ENCODE measurements around the gene MCTP1.

The MCTP1 gene

DNA sequence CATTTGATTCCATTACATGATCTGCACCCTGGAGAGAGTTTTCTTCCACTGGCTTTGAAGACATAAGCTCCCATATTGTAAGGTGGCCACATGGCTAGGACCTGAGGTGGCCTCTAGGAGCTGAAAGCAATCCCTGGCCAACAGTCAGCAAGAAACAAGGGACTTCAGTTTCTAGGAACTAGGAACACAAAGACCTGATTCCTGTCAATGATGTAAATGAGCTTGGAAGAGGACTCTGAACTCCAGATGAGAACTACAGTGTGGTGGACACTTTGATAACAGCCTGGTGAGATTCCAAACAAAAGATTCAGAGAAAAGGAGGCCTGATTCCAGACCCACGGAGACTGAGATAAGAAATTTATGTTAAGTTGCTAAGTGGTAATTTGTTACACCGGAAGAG is 129.0 kb downstream of the MCTP1 start:
- no peak for TF ChIP-seq BHLHE40 (IDR thresholded peaks at IDR 0.05; ENCODE audit: borderline replicate concordance)
- TF ChIP-seq FOXK2 (IDR thresholded peaks at IDR 0.05): no peak
- TF ChIP-seq FOXA1 (IDR thresholded peaks at IDR 0.05): no peak
- no peak for TF ChIP-seq ARNT (IDR thresholded peaks at IDR 0.05)
- no peak for TF ChIP-seq TARDBP (IDR thresholded peaks at IDR 0.05)
- no peak for TF ChIP-seq ELF4 (IDR thresholded peaks at IDR 0.05)
- TF ChIP-seq ZNF384 (IDR thresholded peaks at IDR 0.05): no peak
- TF ChIP-seq SUZ12 (IDR thresholded peaks at IDR 0.05): no peak
- TF ChIP-seq FOXM1 (IDR thresholded peaks at IDR 0.05; ENCODE audit: borderline replicate concordance): no peak
- no peak for TF ChIP-seq LEF1 (IDR thresholded peaks at IDR 0.05; ENCODE audit: borderline replicate concordance)
- no peak for TF ChIP-seq CTBP1 (IDR thresholded peaks at IDR 0.05; ENCODE audit: borderline replicate concordance)
- no peak for TF ChIP-seq NFRKB (IDR thresholded peaks at IDR 0.05)
- no peak for TF ChIP-seq SP1 (IDR thresholded peaks at IDR 0.05)
- no peak for TF ChIP-seq HDGF (IDR thresholded peaks at IDR 0.05; ENCODE audit: borderline replicate concordance)
- ChIA-PET CTCF (no interaction called here), POLR2A (no interaction called here)
- DNase-seq (ENCODE audit: extremely low spot score): no peak

DNA sequence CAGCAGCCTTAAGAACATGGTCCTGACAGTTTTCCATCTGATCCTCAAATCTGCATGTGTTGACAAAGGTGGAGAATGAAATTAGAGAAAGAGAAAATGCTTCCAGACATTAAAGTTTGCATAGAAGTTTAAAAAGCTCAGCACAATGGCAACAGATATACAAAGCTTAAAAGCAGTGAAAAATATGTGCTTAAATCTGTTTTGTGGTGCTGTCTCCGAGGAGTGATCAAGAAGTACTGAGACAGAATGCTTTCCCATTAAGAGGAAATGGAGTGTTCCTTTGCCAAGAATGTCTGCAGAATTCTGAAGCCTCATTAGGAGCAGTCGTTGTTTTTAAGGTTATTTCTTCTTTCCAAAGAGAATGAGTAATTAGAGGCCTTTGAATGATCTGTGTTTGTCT is 131.4 kb downstream of the MCTP1 start:
- no peak for TF ChIP-seq SP1 (IDR thresholded peaks at IDR 0.05)
- no peak for TF ChIP-seq ARNT (IDR thresholded peaks at IDR 0.05)
- no peak for TF ChIP-seq BHLHE40 (IDR thresholded peaks at IDR 0.05; ENCODE audit: borderline replicate concordance)
- no peak for TF ChIP-seq LEF1 (IDR thresholded peaks at IDR 0.05; ENCODE audit: borderline replicate concordance)
- TF ChIP-seq FOXA1 (IDR thresholded peaks at IDR 0.05): no peak
- no peak for TF ChIP-seq SUZ12 (IDR thresholded peaks at IDR 0.05)
- no peak for TF ChIP-seq ELF4 (IDR thresholded peaks at IDR 0.05)
- TF ChIP-seq FOXM1 (IDR thresholded peaks at IDR 0.05; ENCODE audit: borderline replicate concordance): no peak
- no peak for TF ChIP-seq ZNF384 (IDR thresholded peaks at IDR 0.05)
- TF ChIP-seq TARDBP (IDR thresholded peaks at IDR 0.05): no peak
- TF ChIP-seq, protein P1, sequence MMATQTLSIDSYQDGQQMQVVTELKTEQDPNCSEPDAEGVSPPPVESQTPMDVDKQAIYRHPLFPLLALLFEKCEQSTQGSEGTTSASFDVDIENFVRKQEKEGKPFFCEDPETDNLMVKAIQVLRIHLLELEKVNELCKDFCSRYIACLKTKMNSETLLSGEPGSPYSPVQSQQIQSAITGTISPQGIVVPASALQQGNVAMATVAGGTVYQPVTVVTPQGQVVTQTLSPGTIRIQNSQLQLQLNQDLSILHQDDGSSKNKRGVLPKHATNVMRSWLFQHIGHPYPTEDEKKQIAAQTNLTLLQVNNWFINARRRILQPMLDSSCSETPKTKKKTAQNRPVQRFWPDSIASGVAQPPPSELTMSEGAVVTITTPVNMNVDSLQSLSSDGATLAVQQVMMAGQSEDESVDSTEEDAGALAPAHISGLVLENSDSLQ (IDR thresholded peaks at IDR 0.05): no peak
- no peak for TF ChIP-seq CTBP1 (IDR thresholded peaks at IDR 0.05; ENCODE audit: borderline replicate concordance)
- TF ChIP-seq FOXK2 (IDR thresholded peaks at IDR 0.05): no peak
- TF ChIP-seq L3MBTL2 (conservative IDR thresholded peaks at IDR 0.05): no peak
- TF ChIP-seq HDGF (IDR thresholded peaks at IDR 0.05; ENCODE audit: borderline replicate concordance): no peak
- DNase-seq (ENCODE audit: extremely low spot score): no peak
- POLR2A ChIA-PET: no interaction called here
- CTCF ChIA-PET: no interaction called here

- POLR2A ChIA-PET: no interaction called here
- TF ChIP-seq BHLHE40 (IDR thresholded peaks at IDR 0.05; ENCODE audit: borderline replicate concordance) (no peak), SP1 (IDR thresholded peaks at IDR 0.05) (no peak), LEF1 (IDR thresholded peaks at IDR 0.05; ENCODE audit: borderline replicate concordance) (no peak), ARNT (IDR thresholded peaks at IDR 0.05) (no peak), TARDBP (IDR thresholded peaks at IDR 0.05) (no peak), FOXA1 (IDR thresholded peaks at IDR 0.05) (no peak), CTBP1 (IDR thresholded peaks at IDR 0.05; ENCODE audit: borderline replicate concordance) (no peak), L3MBTL2 (conservative IDR thresholded peaks at IDR 0.05) (no peak), FOXM1 (IDR thresholded peaks at IDR 0.05; ENCODE audit: borderline replicate concordance) (no peak), ZNF384 (IDR thresholded peaks at IDR 0.05) (no peak), HDGF (IDR thresholded peaks at IDR 0.05; ENCODE audit: borderline replicate concordance) (no peak), ELF4 (IDR thresholded peaks at IDR 0.05) (no peak), FOXK2 (IDR thresholded peaks at IDR 0.05) (no peak), SUZ12 (IDR thresholded peaks at IDR 0.05) (no peak), NFRKB (IDR thresholded peaks at IDR 0.05) (no peak)
- TF ChIP-seq, protein P1 (IDR thresholded peaks at IDR 0.05): no peak
- CTCF ChIA-PET: no interaction called here
- DNase-seq (ENCODE audit: extremely low spot score): no peak
These were observed 132.4 kb downstream of the MCTP1 start for GRCh38 chr5:95152535-95152934.

DNA sequence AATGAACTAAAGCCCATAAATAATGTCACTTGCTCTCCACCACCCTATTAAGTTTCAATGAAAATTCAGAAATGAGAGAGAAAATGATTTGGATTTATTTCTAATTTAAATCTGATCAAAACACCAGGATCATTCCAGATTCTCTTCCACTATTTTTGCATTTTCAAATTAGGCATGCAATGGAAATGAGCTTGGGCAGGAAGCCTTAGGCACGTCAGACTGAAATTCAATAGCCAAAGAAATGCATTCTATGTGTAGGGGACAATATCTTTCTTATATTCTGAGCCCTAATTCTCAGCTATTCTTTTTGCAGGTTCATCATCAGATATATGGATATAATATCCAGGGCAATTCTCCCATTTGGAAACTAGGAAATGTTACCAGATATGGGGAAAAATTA is 132.8 kb downstream of the MCTP1 start:
- CTCF ChIA-PET: no interaction called here
- TF ChIP-seq FOXA1 (IDR thresholded peaks at IDR 0.05) (no peak), TARDBP (IDR thresholded peaks at IDR 0.05) (no peak), NFRKB (IDR thresholded peaks at IDR 0.05) (no peak), ARNT (IDR thresholded peaks at IDR 0.05) (no peak), CTBP1 (IDR thresholded peaks at IDR 0.05; ENCODE audit: borderline replicate concordance) (no peak), FOXK2 (IDR thresholded peaks at IDR 0.05) (no peak), BHLHE40 (IDR thresholded peaks at IDR 0.05; ENCODE audit: borderline replicate concordance) (no peak), SP1 (IDR thresholded peaks at IDR 0.05) (no peak), SUZ12 (IDR thresholded peaks at IDR 0.05) (no peak), L3MBTL2 (conservative IDR thresholded peaks at IDR 0.05) (no peak), HDGF (IDR thresholded peaks at IDR 0.05; ENCODE audit: borderline replicate concordance) (no peak), ELF4 (IDR thresholded peaks at IDR 0.05) (no peak)
- POLR2A ChIA-PET: no interaction called here

DNA sequence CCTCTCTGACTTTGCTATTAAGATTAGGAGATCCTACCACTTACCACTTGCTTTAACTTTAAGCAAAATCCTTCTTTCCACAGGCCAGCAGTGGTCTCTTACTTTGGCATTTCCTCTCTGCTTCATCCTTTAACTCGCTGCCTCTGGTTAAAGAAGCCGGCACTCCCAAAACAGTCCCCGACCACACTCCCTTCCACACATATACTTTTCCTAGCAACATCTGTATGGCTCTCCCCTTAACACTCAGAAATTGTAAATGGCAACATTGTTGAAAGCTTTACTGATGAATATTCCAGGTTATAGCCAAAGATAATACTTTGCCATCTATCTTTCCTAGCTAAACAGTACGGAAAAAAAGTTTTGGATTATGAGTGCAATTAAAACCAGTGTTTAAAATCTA is 133.2 kb downstream of the MCTP1 start:
- DNase-seq (ENCODE audit: extremely low spot score): no peak
- ChIA-PET POLR2A (no interaction called here), CTCF (no interaction called here)

More for the DNA sequence above, 132.8 kb downstream of the MCTP1 start:
- DNase-seq (ENCODE audit: extremely low spot score): no peak

More for the DNA sequence above, 133.2 kb downstream of the MCTP1 start:
- TF ChIP-seq HDGF (IDR thresholded peaks at IDR 0.05; ENCODE audit: borderline replicate concordance) (no peak), SUZ12 (IDR thresholded peaks at IDR 0.05) (no peak), LEF1 (IDR thresholded peaks at IDR 0.05; ENCODE audit: borderline replicate concordance) (no peak), FOXA1 (IDR thresholded peaks at IDR 0.05) (no peak), BHLHE40 (IDR thresholded peaks at IDR 0.05; ENCODE audit: borderline replicate concordance) (no peak), ZNF384 (IDR thresholded peaks at IDR 0.05) (no peak), SP1 (IDR thresholded peaks at IDR 0.05) (no peak), TARDBP (IDR thresholded peaks at IDR 0.05) (no peak), CTBP1 (IDR thresholded peaks at IDR 0.05; ENCODE audit: borderline replicate concordance) (no peak)
- TF ChIP-seq, protein P1 (IDR thresholded peaks at IDR 0.05): no peak
